HEK293 (cell line): ENCODE measurements around the gene PDGFA.

Experiments used
- BCL11A ChIP-seq: fragments of 450-650 bp; formaldehyde crosslinking; IDR thresholded peaks from 2 replicates; pipeline ENCODE4 v1.5.1; 2016; ENCODE audit warnings: low read depth, missing biosample characterization, missing genetic modification characterization
- CTCF ChIP-seq: fragments of 450-650 bp; formaldehyde crosslinking; IDR thresholded peaks from 2 replicates; pipeline ENCODE4 v1.5.1; 2016; ENCODE audit warnings: missing biosample characterization, missing genetic modification characterization
- MZF1 ChIP-seq: fragments of 450-650 bp; formaldehyde crosslinking; IDR thresholded peaks from 2 replicates; pipeline ENCODE4 v1.5.1; 2017; ENCODE audit warnings: missing biosample characterization, missing genetic modification characterization, borderline replicate concordance
- YY1 ChIP-seq: fragments of 450-650 bp; formaldehyde crosslinking; IDR thresholded peaks from 2 replicates; pipeline ENCODE4 v1.5.1; 2018; ENCODE audit warnings: missing biosample characterization, missing genetic modification characterization
- ZBTB26 ChIP-seq: fragments of 450-650 bp; formaldehyde crosslinking; optimal IDR thresholded peaks from 2 replicates; pipeline ENCODE3; 2016; ENCODE audit warnings: missing biosample characterization, mild to moderate bottlenecking, missing genetic modification characterization
- ZNF138 ChIP-seq: fragments of 450-650 bp; formaldehyde crosslinking; IDR thresholded peaks from 2 replicates; pipeline ENCODE4 v1.5.1; 2016; ENCODE audit warnings: missing biosample characterization, missing genetic modification characterization, borderline replicate concordance
- ZNF274 ChIP-seq, 2 experiments: fragments of 200-500 bp in 1 of 2; fragments of 450-650 bp in 1 of 2; sonication (Bioruptor generic) in 1 of 2; formaldehyde crosslinking in 1 of 2; IDR thresholded peaks; 2 replicates each; pipeline versions ENCODE4 v1.5.1 to v1.6.1; 2014 to 2016; ENCODE audit warnings: borderline replicate concordance in 1 of 2, inconsistent platforms in 1 of 2, low read length in 1 of 2, missing biosample characterization in 1 of 2, missing genetic modification characterization in 1 of 2
- ZNF530 ChIP-seq: fragments of 450-650 bp; formaldehyde crosslinking; IDR thresholded peaks from 2 replicates; pipeline ENCODE4 v1.5.1; 2016; ENCODE audit warnings: low read depth, missing biosample characterization, missing genetic modification characterization
- ZNF707 ChIP-seq: fragments of 450-650 bp; formaldehyde crosslinking; IDR thresholded peaks from 2 replicates; pipeline ENCODE4 v1.5.1; 2016; ENCODE audit warnings: missing biosample characterization, missing genetic modification characterization
- ZSCAN30 ChIP-seq: fragments of 450-650 bp; IDR thresholded peaks from 2 replicates; pipeline ENCODE4 v1.5.1; 2018; ENCODE audit warnings: missing biosample characterization, mild to moderate bottlenecking, missing genetic modification characterization, moderate library complexity

GRCh38 chr7:481219-481930 is 38.3 kb downstream of the PDGFA start:
- TF ChIP-seq MZF1 (tag by site-specific recombination) (no peak), ZNF530 (tag by site-specific recombination) (no peak), YY1 (tag by site-specific recombination) (no peak), BCL11A (tag by site-specific recombination) (no peak), ZBTB26 (tag by site-specific recombination) (no peak), CTCF (no peak), ZNF707 (no peak), ZSCAN30 (tag by site-specific recombination) (no peak), ZNF138 (tag by site-specific recombination) (no peak), ZNF274 (IDR thresholded peaks at IDR 0.05; ENCODE audit: low read length) (no peak), ZNF274 (tag by site-specific recombination; IDR thresholded peaks at IDR 0.05; ENCODE audit: borderline replicate concordance) (no peak)
